Measurements from ENCODE around the gene DTD1.

DTD1 gene

GRCh38 chr20:18662279-18663040 is 74.6 kb downstream of the DTD1 start:
- DNase-seq (ENCODE audit: low read depth in 2 of 3, low spot score in 2 of 3) = no peak

- DNase-seq (ENCODE audit: low read depth in 2 of 3, low spot score in 2 of 3) = no peak
These were observed 76.1 kb downstream of the DTD1 start for GRCh38 chr20:18663932-18664331.

- no peak for DNase-seq (ENCODE audit: low read depth in 2 of 3, low spot score in 2 of 3)
These were observed 77.3 kb downstream of the DTD1 start for GRCh38 chr20:18665135-18665534.

GRCh38 chr20:18666803-18667415 is 79.1 kb downstream of the DTD1 start:
- no peak for DNase-seq (ENCODE audit: low read depth in 2 of 3, low spot score in 2 of 3)

GRCh38 chr20:18669241-18670019 is 81.6 kb downstream of the DTD1 start:
- no peak for DNase-seq (ENCODE audit: low read depth in 2 of 3, low spot score in 2 of 3)

- DNase-seq (ENCODE audit: low read depth in 2 of 3, low spot score in 2 of 3) = no peak
These were observed 83.4 kb downstream of the DTD1 start for GRCh38 chr20:18671203-18671710.

- DNase-seq (ENCODE audit: low read depth in 2 of 3, low spot score in 2 of 3) = no peak
These were observed 85.0 kb downstream of the DTD1 start for GRCh38 chr20:18672834-18673233.

GRCh38 chr20:18676396-18676795 is 88.5 kb downstream of the DTD1 start:
- no peak for DNase-seq (ENCODE audit: low read depth in 2 of 3, low spot score in 2 of 3)

GRCh38 chr20:18677126-18677525 is 89.3 kb downstream of the DTD1 start:
- no peak for DNase-seq (ENCODE audit: low read depth in 2 of 3, low spot score in 2 of 3)

GRCh38 chr20:18678549-18679419 is 90.9 kb downstream of the DTD1 start:
- DNase-seq (ENCODE audit: low read depth in 2 of 3, low spot score in 2 of 3) = no peak

GRCh38 chr20:18683839-18684238 is 96.0 kb downstream of the DTD1 start:
- DNase-seq (ENCODE audit: low read depth in 2 of 3, low spot score in 2 of 3) = no peak

GRCh38 chr20:18684775-18685174 is 96.9 kb downstream of the DTD1 start:
- no peak for DNase-seq (ENCODE audit: low read depth in 2 of 3, low spot score in 2 of 3)

GRCh38 chr20:18685406-18685805 is 97.6 kb downstream of the DTD1 start:
- DNase-seq (ENCODE audit: low read depth in 2 of 3, low spot score in 2 of 3) = no peak

GRCh38 chr20:18686696-18687095 is 98.8 kb downstream of the DTD1 start:
- DNase-seq (ENCODE audit: low read depth in 2 of 3, low spot score in 2 of 3) = no peak

- no peak for DNase-seq (ENCODE audit: low read depth in 2 of 3, low spot score in 2 of 3)
These were observed 100.8 kb downstream of the DTD1 start for GRCh38 chr20:18688676-18689075.

- DNase-seq (ENCODE audit: low read depth in 2 of 3, low spot score in 2 of 3) = no peak
These were observed 101.7 kb downstream of the DTD1 start for GRCh38 chr20:18689557-18689956.

- no peak for DNase-seq (ENCODE audit: low read depth in 2 of 3, low spot score in 2 of 3)
These were observed 104.6 kb downstream of the DTD1 start for GRCh38 chr20:18692447-18692846.

- no peak for DNase-seq (ENCODE audit: low read depth in 2 of 3, low spot score in 2 of 3)
These were observed 106.2 kb downstream of the DTD1 start for GRCh38 chr20:18694071-18694470.

GRCh38 chr20:18695175-18695574 is 107.3 kb downstream of the DTD1 start:
- DNase-seq (ENCODE audit: low read depth in 2 of 3, low spot score in 2 of 3) = no peak

- DNase-seq (ENCODE audit: low read depth in 2 of 3, low spot score in 2 of 3) = no peak
These were observed 111.0 kb downstream of the DTD1 start for GRCh38 chr20:18698735-18699380.
